ENCODE measurements around the gene DLGAP4. TPM values are rescaled to one million over a fixed set of nuclear protein-coding genes. Genes with fewer than 3 reads are reported as not detected.

DLGAP4 gene
- total and polyA plus RNA-seq, 9 of the 15 experiments (the other 6 are each of a cell fraction or from before 2014, with no cell fraction given): 0.31 to 34.1 (median 4.5) TPM

GRCh38 chr20:36384022-36384619 lies 78.0 kb downstream of the DLGAP4 start (continued):
- TF ChIP-seq GABPA (tag; conservative IDR thresholded peaks at IDR 0.05; ENCODE audit: low read depth) (0 out of 2 replicates have a peak, but pooled peaks have one; percentile 15), THRA (IDR thresholded peaks at IDR 0.05) (no peak), THAP7 (CRISPR knock-in tag; IDR thresholded peaks at IDR 0.05) (no peak), TCF7L2 (IDR thresholded peaks at IDR 0.05; ENCODE audit: low read depth, low read length) (no peak), SMAD3 (CRISPR knock-in tag; conservative IDR thresholded peaks at IDR 0.05) (no peak; the same call in 1 of the 2 replicates), NFE2L1 (tag; IDR thresholded peaks at IDR 0.05; ENCODE audit: borderline replicate concordance, low read depth) (no peak), PTTG1 (tag; IDR thresholded peaks at IDR 0.05; ENCODE audit: low read depth) (peak; percentile 74), PPARD (CRISPR knock-in tag; IDR thresholded peaks at IDR 0.05) (0 out of 2 replicates have a peak, but pooled peaks have one; percentile 61), LEF1 (IDR thresholded peaks at IDR 0.05) (no peak), NR0B1 (IDR thresholded peaks at IDR 0.05; ENCODE audit: partially characterized antibody) (no peak), DLX4 (CRISPR knock-in tag; IDR thresholded peaks at IDR 0.05) (no peak), PHB (CRISPR knock-in tag; IDR thresholded peaks at IDR 0.05) (no peak), FOXM1 (IDR thresholded peaks at IDR 0.05; ENCODE audit: low read depth) (no peak), FOXM1 (CRISPR knock-in tag; IDR thresholded peaks at IDR 0.05; ENCODE audit: low read depth) (peak; percentile 98), SMARCA5 (IDR thresholded peaks at IDR 0.05) (no peak), ELK1 (CRISPR knock-in tag; IDR thresholded peaks at IDR 0.05) (no peak), KLF13 (tag; IDR thresholded peaks at IDR 0.05; ENCODE audit: borderline replicate concordance, low read depth) (no peak), ZMIZ1 (IDR thresholded peaks at IDR 0.05; ENCODE audit: low read depth in 2 of 2, low read length in 2 of 2) (no peak), ZNF133 (CRISPR knock-in tag; IDR thresholded peaks at IDR 0.05) (no peak)

All from K562 (cell line).